Smooth muscle cell (in vitro differentiated cells): ENCODE measurements around the gene VEZF1. TPM values are rescaled to one million over a fixed set of nuclear protein-coding genes. Genes with fewer than 3 reads are reported as not detected.
A peak's percentile ranks its signal among the peaks of the same experiment; 100 is the strongest.

Experiments used
- DNase-seq: peaks from one replicate; lab custom pipeline; 2025; ENCODE audit not compliant: unreplicated experiment; lab: John Stamatoyannopoulos, UW
- H2AFZ ChIP-seq: fragments of 200-600 bp; sonication (generic); 2 replicates; pipeline ENCODE4 v1.6.0; 2016; ENCODE audit warnings: antibody characterized with exemption, low read depth, mild to moderate bottlenecking
- H3F3A ChIP-seq: fragments of 200-600 bp; sonication (generic); 2 replicates; pipeline ENCODE4 v1.6.0; 2017; ENCODE audit warnings: antibody characterized with exemption, low read depth
- H3K27ac ChIP-seq: fragments of 200-600 bp; sonication (generic); 2 replicates; pipeline ENCODE4 v1.5.1; 2016; ENCODE audit warnings: low read depth, mild to moderate bottlenecking
- H3K27me3 ChIP-seq: fragments of 200-600 bp; sonication (generic); 2 replicates; pipeline ENCODE4 v1.6.1; 2016; ENCODE audit warnings: low read depth, mild to moderate bottlenecking
- H3K36me3 ChIP-seq: fragments of 200-600 bp; sonication (generic); 2 replicates; pipeline ENCODE4 v1.5.1; 2016; ENCODE audit warnings: low read depth
- H3K4me1 ChIP-seq: fragments of 200-600 bp; sonication (generic); 2 replicates; pipeline ENCODE4 v1.5.1; 2016; ENCODE audit warnings: low read depth
- H3K4me2 ChIP-seq: fragments of 200-600 bp; sonication (generic); 2 replicates; pipeline ENCODE4 v1.6.0; 2016; ENCODE audit warnings: mild to moderate bottlenecking
- H3K4me3 ChIP-seq: fragments of 200-600 bp; sonication (generic); 2 replicates; pipeline ENCODE4 v1.5.1; 2016; ENCODE audit warnings: mild to moderate bottlenecking
- H3K79me2 ChIP-seq: fragments of 200-600 bp; sonication (generic); 2 replicates; pipeline ENCODE4 v1.6.0; 2016; ENCODE audit warnings: low read depth, mild to moderate bottlenecking
- H3K9ac ChIP-seq: fragments of 200-600 bp; sonication (generic); 2 replicates; pipeline ENCODE4 v1.6.0; 2016; ENCODE audit warnings: low read depth
- H3K9me3 ChIP-seq: fragments of 200-600 bp; sonication (generic); replicated peaks from 2 replicates; pipeline ENCODE4 v1.5.1; 2016; ENCODE audit warnings: low read depth
- H4K20me1 ChIP-seq: fragments of 200-600 bp; sonication (generic); 2 replicates; pipeline ENCODE4 v1.6.0; 2016; ENCODE audit warnings: low read depth
- WGBS: methylation state at CpG from one replicate; pipeline ENCODE4 v1.1.7; 2016; ENCODE audit warnings: low lambda C conversion rate; 5-methylcytosine and 5-hydroxymethylcytosine counted together
- polyA plus RNA-seq: library from polyadenylated mRNA; unstranded; fragments of >200 nt; fragmentation: Nextera tagmentation; extraction: Ambion mirVana; gene quantifications from 2 replicates; pipeline ENCODE4 v1.2.1, GENCODE V29; 2016
- total RNA-seq: library from RNA; depleted of rRNA; stranded (reverse); fragments of >200 nt; gene quantifications from 2 replicates; pipeline ENCODE4 v1.2.3, GENCODE V29; 2014
- TF ChIP-seq, protein P1 (sequence below): fragments of 200-600 bp; sonication (generic); IDR thresholded peaks from 2 replicates; pipeline ENCODE4 v1.5.1; 2017; ENCODE audit warnings: borderline replicate concordance, mild to moderate bottlenecking, antibody characterized with exemption; ENCODE audit not compliant: insufficient read depth, poor library complexity, severe bottlenecking

VEZF1 gene, protein sequence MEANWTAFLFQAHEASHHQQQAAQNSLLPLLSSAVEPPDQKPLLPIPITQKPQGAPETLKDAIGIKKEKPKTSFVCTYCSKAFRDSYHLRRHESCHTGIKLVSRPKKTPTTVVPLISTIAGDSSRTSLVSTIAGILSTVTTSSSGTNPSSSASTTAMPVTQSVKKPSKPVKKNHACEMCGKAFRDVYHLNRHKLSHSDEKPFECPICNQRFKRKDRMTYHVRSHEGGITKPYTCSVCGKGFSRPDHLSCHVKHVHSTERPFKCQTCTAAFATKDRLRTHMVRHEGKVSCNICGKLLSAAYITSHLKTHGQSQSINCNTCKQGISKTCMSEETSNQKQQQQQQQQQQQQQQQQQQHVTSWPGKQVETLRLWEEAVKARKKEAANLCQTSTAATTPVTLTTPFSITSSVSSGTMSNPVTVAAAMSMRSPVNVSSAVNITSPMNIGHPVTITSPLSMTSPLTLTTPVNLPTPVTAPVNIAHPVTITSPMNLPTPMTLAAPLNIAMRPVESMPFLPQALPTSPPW
- total RNA-seq (52.1 and 61.8 TPM in 2 replicates), polyA plus RNA-seq (24.9 and 25.3 TPM in 2 replicates)

DNA sequence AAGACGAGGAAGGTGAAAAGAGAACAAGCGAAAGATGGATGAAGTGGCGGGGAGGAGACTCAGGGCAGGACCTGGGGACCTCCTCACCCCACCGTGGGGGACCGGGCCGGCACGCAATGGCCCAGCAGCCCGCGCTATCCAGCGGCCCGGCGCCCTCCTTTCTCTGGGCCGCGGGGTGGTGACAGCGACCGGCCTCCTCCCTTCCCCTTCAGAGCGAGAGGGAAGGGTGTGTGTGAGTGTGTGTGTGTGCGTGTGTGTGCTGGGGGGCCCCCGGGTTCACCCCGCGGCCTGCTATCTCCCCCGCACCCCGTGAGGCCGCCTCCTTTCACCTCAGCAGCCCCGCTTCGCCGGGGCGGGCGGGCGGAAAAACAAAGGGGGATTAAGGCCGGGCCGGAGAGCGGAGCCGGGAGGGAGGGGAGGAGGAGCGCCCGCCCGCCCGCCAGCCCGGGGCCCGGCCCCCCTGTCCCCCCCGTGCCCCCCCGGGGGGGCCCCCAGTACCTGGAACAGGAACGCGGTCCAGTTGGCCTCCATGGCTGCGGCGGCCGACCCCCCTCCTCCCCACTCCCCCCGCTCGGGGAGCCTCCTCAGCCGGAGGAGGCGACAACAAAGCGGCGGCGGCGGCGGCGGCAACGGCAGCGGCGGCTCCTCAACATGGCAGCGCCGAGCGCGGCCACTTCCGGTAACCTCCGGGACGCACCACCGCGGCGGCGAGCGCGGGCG, at the start of gene VEZF1:
TSS of gene VEZF1 (minus strand) at position 674 of the 720 bp plus-strand sequence. CDS start at position 531, 143 bp downstream.
- peaks cover 59% of the 10 kb centered on the region for H3F3A ChIP-seq

DNA sequence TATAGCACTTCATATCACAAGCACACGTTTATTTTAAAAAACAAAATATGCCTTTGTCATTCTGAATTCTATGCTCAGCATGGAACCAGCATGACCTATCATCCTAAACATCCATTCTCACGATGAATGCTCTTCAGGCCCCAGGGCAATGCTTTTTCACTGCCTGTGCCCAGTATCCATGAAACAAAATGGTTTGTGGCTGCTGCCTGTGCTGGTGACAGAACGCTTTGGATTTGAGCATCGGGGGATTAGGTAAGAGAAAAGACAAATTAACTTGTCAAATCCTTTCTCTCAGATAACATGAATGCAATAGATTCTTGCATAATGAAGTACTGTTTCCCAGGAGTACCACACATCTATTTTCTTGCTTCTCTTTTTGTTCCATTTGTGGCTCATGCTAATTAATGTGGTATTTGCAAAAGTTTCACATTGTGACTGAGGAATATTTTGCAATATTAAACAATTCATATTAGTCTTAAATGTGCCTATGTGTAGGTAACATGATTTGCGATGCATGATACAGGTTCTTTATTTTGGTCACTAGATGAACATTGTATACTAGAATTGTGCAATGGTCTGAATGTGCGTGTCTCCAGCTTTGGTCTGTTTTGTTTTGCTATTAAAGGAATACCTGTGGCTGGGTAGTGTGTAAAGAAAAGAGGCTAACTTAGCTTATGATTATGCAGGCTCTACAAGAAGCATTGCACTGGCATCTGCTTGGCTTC, 44.8 kb upstream of the VEZF1 start:
- H3K27me3 ChIP-seq: no peaks in the 10 kb centered on the region
- no peaks in the 10 kb centered on the region for H3K9me3 ChIP-seq
- H3K9ac ChIP-seq: no peak overlapping the region
- H3K4me2 ChIP-seq: no peak overlapping the region
- H4K20me1 ChIP-seq: no peaks in the 10 kb centered on the region
- no peaks in the 10 kb centered on the region for H3F3A ChIP-seq
- no peak overlapping the region for H2AFZ ChIP-seq
- DNase-seq: no peak
- TF ChIP-seq, protein P1, sequence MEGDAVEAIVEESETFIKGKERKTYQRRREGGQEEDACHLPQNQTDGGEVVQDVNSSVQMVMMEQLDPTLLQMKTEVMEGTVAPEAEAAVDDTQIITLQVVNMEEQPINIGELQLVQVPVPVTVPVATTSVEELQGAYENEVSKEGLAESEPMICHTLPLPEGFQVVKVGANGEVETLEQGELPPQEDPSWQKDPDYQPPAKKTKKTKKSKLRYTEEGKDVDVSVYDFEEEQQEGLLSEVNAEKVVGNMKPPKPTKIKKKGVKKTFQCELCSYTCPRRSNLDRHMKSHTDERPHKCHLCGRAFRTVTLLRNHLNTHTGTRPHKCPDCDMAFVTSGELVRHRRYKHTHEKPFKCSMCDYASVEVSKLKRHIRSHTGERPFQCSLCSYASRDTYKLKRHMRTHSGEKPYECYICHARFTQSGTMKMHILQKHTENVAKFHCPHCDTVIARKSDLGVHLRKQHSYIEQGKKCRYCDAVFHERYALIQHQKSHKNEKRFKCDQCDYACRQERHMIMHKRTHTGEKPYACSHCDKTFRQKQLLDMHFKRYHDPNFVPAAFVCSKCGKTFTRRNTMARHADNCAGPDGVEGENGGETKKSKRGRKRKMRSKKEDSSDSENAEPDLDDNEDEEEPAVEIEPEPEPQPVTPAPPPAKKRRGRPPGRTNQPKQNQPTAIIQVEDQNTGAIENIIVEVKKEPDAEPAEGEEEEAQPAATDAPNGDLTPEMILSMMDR: no peak
- peaks cover 16% of the 10 kb centered on the region for H3K4me1 ChIP-seq
- no peak overlapping the region for H3K27ac ChIP-seq
- H3K4me3 ChIP-seq: no peak overlapping the region
- no peaks in the 10 kb centered on the region for H3K36me3 ChIP-seq
- WGBS: 42% methylated on average over 6 of the region's 6 CpGs
- H3K79me2 ChIP-seq: no peaks in the 10 kb centered on the region

More for the DNA sequence above, at the start of gene VEZF1:
- Histone ChIP-seq H3K27ac (peak within 1 kb of the TSS; percentile 99), H4K20me1 (peaks cover 42% of the 10 kb centered on the region), H3K79me2 (peaks cover 49% of the 10 kb centered on the region), H3K27me3 (no peaks in the 10 kb centered on the region), H3K9me3 (no peaks in the 10 kb centered on the region), H3K36me3 (peaks cover under 1% of the 10 kb centered on the region), H3K4me3 (peak within 1 kb of the TSS; percentile 95), H3K4me2 (peak within 1 kb of the TSS; percentile 84), H2AFZ (no peak within 1 kb of the TSS), H3K9ac (peak within 1 kb of the TSS; percentile 98), H3K4me1 (peaks cover 35% of the 10 kb centered on the region)
- TF ChIP-seq, protein P1: no peak
- peak; percentile 79 for DNase-seq
- WGBS: 0% methylated on average over 22 of the region's 74 CpGs

DNA sequence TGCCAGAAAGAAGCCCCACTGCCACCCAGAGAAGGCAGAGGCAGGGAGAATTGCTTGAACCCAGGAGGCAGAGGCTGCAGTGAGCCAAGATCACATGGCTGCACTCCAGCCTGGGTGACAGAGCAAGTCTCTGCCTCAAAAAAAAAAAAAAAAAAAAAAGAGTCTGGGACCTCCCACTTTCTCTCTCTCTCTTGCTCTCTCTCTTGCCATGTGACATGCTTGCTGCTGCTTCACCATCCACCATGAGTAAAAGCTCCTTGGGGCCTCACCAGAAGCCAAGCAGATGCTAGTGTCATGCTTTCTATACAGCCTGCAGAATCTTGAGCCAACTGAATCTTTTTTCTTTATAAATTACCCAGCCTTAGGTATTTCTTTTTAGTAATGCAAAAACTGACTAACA, 40.5 kb upstream of the VEZF1 start:
- H3K36me3 ChIP-seq: no peaks in the 10 kb centered on the region
- no peak overlapping the region for H3K27ac ChIP-seq
- H3K4me2 ChIP-seq: no peak overlapping the region
- TF ChIP-seq, protein P1: no peak
- DNase-seq: no peak
- H3K4me1 ChIP-seq: peaks cover 16% of the 10 kb centered on the region
- no peaks in the 10 kb centered on the region for H3F3A ChIP-seq
- H3K9me3 ChIP-seq: no peaks in the 10 kb centered on the region
- H3K79me2 ChIP-seq: no peaks in the 10 kb centered on the region
- H3K27me3 ChIP-seq: no peaks in the 10 kb centered on the region
- H3K4me3 ChIP-seq: no peak overlapping the region
- H4K20me1 ChIP-seq: no peaks in the 10 kb centered on the region
- H3K9ac ChIP-seq: no peak overlapping the region
- no peak overlapping the region for H2AFZ ChIP-seq
